Left lobe of liver (tissue), 2 donors: ENCODE data around the gene ZBTB46. TPM values are rescaled to one million over a fixed set of nuclear protein-coding genes. Genes with fewer than 3 reads are reported as not detected.
A peak's percentile ranks its signal among the peaks of the same experiment; 100 is the strongest.

ENCODE experiments used
- ATAC-seq: fragments of 200-7000 bp; cut with Tn5 transposase; one replicate; pipeline ENCODE4 v1.9.1; 2020; ENCODE audit warnings: mild to moderate bottlenecking, moderate library complexity
- DNase-seq: peaks from one replicate; pipeline ENCODE4 v3.0.0-alpha.2; 2020; ENCODE audit warnings: low spot score
- total RNA-seq: library from RNA; stranded (reverse); gene quantifications from one replicate; pipeline ENCODE4 v1.2.1, GENCODE V29; 2021
- donor health status: DM: no; HTN: no; CAD: no; lungs with moderate emphysema.
- donor health status: DM: no; HTN: yes; CAD: no.

Gene ZBTB46
- total RNA-seq, 1 donor from 2014 or later: 4.7 TPM

DNA sequence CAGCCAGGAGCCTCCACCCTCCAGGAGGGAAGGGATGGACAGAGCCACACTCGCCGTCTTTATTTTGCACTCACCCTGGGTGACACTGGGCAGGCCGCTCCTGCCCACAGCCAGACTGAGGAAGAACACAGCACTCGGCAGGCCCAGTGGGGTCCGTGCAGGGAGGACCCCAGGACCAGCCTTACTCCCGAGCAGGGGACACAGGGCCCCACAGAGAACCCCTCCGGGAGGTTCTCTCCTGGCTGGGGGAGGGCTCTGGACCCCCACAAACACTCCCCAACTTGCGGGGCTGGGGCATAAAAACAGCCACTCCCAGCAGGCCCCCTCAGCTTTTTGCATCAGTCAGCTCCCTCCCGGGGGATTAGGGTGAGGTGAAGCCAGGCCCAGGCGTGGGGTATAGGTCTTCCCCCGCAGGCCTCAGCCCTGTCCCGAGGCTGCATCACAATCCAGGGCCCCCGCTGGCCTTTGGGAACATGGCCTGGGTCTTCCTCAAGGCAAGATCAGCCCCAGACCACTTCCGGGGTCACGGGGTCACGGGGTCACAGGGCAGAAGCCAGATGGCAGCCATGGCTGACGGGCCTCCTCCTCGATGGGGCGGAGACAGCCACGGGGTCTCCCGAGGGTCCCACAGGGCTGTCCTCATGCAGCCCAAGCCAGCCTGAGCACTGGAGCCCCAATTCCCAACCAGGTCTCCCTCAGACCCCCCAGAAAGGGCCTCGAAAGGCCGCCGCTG is 131.4 kb downstream of the ZBTB46 start:
- DNase-seq: no peak

DNA sequence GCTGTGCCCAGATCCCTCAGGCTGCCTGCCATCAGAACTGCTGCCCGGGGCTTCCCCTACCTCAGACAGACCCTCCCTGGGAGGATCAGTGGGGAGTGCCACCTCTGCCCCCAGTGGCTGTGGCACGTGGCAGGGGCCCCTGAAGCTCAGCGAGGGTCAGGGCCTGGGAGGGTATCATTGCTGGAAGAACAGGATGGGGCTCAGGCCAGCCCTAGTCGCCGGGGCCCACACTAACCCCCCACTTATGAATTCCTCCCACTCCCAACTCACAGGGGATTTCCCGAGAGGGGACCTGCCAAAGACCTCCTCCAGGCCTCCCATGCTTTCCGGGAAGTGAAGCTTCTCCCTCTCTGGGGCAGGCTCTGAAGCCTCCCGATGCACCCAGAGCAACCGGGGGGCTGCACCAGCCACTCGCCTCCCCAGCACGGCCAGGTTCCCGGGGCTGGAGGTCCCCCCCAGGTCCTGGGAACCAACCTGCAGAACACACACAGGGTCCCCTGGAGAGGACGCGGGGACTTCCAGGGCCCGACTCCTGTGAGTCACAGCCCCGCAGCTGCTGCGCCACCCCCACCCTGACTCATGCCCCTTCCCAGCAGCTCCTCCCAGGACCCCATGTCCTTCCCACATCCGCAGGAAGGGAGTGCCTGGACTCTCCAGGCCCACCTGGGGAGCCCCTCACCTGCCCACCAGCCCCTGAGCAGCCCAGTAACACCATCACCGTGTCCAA is 132.2 kb downstream of the ZBTB46 start:
- DNase-seq (no peak), ATAC-seq (no peak)

More for the DNA sequence above, 131.4 kb downstream of the ZBTB46 start:
- no peak for ATAC-seq

DNA sequence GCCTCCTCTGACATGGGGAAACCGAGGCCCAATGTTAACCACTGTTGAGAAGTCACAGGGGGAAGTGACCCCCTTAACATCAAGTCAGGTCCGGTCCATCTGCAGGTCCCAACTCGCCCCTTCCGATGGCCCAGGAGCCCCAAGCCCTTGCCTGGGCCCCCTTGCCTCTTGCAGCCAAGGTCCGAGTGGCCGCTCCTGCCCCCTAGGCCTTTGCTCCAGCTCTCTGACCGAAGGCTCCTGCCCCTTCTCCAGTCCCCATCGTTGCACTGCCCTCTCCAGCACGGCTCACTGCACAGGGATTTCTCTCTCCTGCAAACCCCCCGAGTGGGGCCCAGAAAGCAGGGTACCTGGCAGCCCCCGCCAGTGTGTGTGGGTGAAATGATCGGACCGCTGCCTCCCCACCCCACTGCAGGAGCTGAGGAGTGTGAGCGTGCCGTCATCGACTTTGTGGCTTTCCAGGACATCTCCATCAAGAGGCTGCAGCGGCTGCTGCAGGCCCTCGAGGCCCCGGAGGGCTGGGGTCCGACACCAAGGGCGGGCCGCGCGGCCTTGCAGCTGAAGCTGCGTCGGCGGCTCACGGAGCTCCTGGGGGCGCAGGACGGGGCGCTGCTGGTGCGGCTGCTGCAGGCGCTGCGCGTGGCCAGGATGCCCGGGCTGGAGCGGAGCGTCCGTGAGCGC is 133.1 kb downstream of the ZBTB46 start:
- DNase-seq (no peak), ATAC-seq (no peak)

- ATAC-seq: peak; percentile 8
- no peak for DNase-seq
These were observed 133.7 kb downstream of the ZBTB46 start for GRCh38 chr20:63697357-63697867.

GRCh38 chr20:63696628-63697356 is 134.3 kb downstream of the ZBTB46 start, which contains the start of gene TNFRSF6B:
Gene TNFRSF6B, plus strand, starts transcription at chr20:63696652. Its CDS starts 116 bp downstream, at chr20:63696768.
- ATAC-seq (peak; percentile 39), DNase-seq (peak; percentile 51)

- peak; percentile 50 for DNase-seq
- peak; percentile 48 for ATAC-seq
These were observed 134.8 kb downstream of the ZBTB46 start for GRCh38 chr20:63696306-63696627.

GRCh38 chr20:63695424-63696305 is 135.4 kb downstream of the ZBTB46 start:
- ATAC-seq (peak; percentile 51), DNase-seq (peak; percentile 66)

- ATAC-seq (no peak), DNase-seq (no peak)
These were observed 136.3 kb downstream of the ZBTB46 start for GRCh38 chr20:63694584-63695423.

GRCh38 chr20:63693733-63694583 is 137.1 kb downstream of the ZBTB46 start:
- no peak for DNase-seq

More at GRCh38 chr20:63693733-63694583, 137.1 kb downstream of the ZBTB46 start:
- ATAC-seq: no peak

Other genes with a start within 250 kb of the ZBTB46 start
- gene GMEB2, start 204.2 kb downstream of the ZBTB46 start, total RNA-seq: 4.5 TPM
- 1.5 TPM for gene STMN3, start 177.8 kb downstream of the ZBTB46 start, total RNA-seq
- 13.8 TPM for gene RTEL1, start 173.0 kb downstream of the ZBTB46 start, total RNA-seq
- gene TNFRSF6B, start 134.6 kb downstream of the ZBTB46 start, total RNA-seq: 0.40 TPM
- gene ARFRP1, start 123.3 kb downstream of the ZBTB46 start, total RNA-seq: 23.6 TPM
- 64.1 TPM for gene ZGPAT, start 123.2 kb downstream of the ZBTB46 start, total RNA-seq
- 122 TPM for gene LIME1, start 94.6 kb downstream of the ZBTB46 start, total RNA-seq
- 195 TPM for gene SLC2A4RG, start 91.5 kb downstream of the ZBTB46 start, total RNA-seq
- gene ABHD16B, start 30.2 kb upstream of the ZBTB46 start, total RNA-seq: not detected
- gene TPD52L2, start 34.0 kb upstream of the ZBTB46 start, total RNA-seq: 17.3 TPM
- gene DNAJC5, start 63.9 kb upstream of the ZBTB46 start, total RNA-seq: 17.8 TPM
- 20.2 TPM for gene UCKL1, start 125.2 kb upstream of the ZBTB46 start, total RNA-seq
- gene ZNF512B, start 138.7 kb upstream of the ZBTB46 start, total RNA-seq: 21.4 TPM
- gene SAMD10, start 148.4 kb upstream of the ZBTB46 start, total RNA-seq: 3.5 TPM
- 24.2 TPM for gene PRPF6, start 149.9 kb upstream of the ZBTB46 start, total RNA-seq
- gene C20orf204, start 204.9 kb upstream of the ZBTB46 start, total RNA-seq: 0.68 TPM
- gene SOX18, start 218.4 kb upstream of the ZBTB46 start, total RNA-seq: 8.1 TPM
- 49.2 TPM for gene TCEA2, start 231.9 kb upstream of the ZBTB46 start, total RNA-seq
- 4.6 TPM for gene RGS19, start 248.3 kb upstream of the ZBTB46 start, total RNA-seq
- 0.15 TPM for gene OPRL1, start 248.8 kb upstream of the ZBTB46 start, total RNA-seq